PC-9 (cell line): ENCODE measurements around the gene SMPD3. TPM values are rescaled to one million over a fixed set of nuclear protein-coding genes. Genes with fewer than 3 reads are reported as not detected.
A peak's percentile ranks its signal among the peaks of the same experiment; 100 is the strongest.

Source experiments
- BruUV-seq: library from RNA; stranded (reverse); fragments of 400-500 nt; replicated peaks from 2 replicates; lab custom pipeline; 2021; lab: Mats Ljungman, UMichigan
- CTCF ChIA-PET: fragments of 300-600 bp; sonication (Branson Sonifier 250); formaldehyde crosslinking; loops from one replicate; lab custom pipeline; 2022; ENCODE audit warnings: antibody characterized with exemption; lab: Charles Lee
- POLR2A ChIA-PET: fragments of 300-600 bp; sonication (Branson Sonifier 250); formaldehyde crosslinking; loops from one replicate; lab custom pipeline; 2022; ENCODE audit warnings: antibody characterized with exemption; ENCODE audit not compliant: unreplicated experiment; lab: Charles Lee
- DNase-seq, 2 experiments: peaks; one replicate each; pipeline versions ENCODE4 v3.0.0 to v3.0.0-alpha.2; 2015 to 2022; ENCODE audit warnings: mixed read lengths in 1 of 2
- H2AFZ ChIP-seq: fragments of 200-600 bp; sonication (generic); 2 replicates; pipeline ENCODE4 v1.8.1; 2017; ENCODE audit warnings: antibody characterized with exemption
- H3F3A ChIP-seq: fragments of 200-600 bp; sonication (generic); 2 replicates; pipeline ENCODE4 v1.8.1; 2017; ENCODE audit warnings: antibody characterized with exemption, mild to moderate bottlenecking, low read depth; ENCODE audit not compliant: insufficient read depth
- H3K27ac ChIP-seq: fragments of 200-600 bp; sonication (generic); 2 replicates; pipeline ENCODE4 v1.6.1; 2016; ENCODE audit warnings: mixed run types
- H3K27me3 ChIP-seq: fragments of 200-600 bp; sonication (generic); 2 replicates; pipeline ENCODE4 v1.6.1; 2016; ENCODE audit warnings: low read depth, mixed run types; ENCODE audit not compliant: insufficient read depth
- H3K36me3 ChIP-seq: fragments of 200-600 bp; sonication (generic); 2 replicates; pipeline ENCODE4 v1.6.1; 2016; ENCODE audit warnings: low read depth, mixed run types
- H3K4me1 ChIP-seq: fragments of 200-600 bp; sonication (generic); replicated peaks from 2 replicates; pipeline ENCODE4 v1.6.1; 2016; ENCODE audit warnings: mixed run types; ENCODE audit not compliant: insufficient read depth
- H3K4me2 ChIP-seq: fragments of 200-600 bp; sonication (generic); 2 replicates; pipeline ENCODE4 v1.6.1; 2017; ENCODE audit warnings: mixed run types
- H3K4me3 ChIP-seq: fragments of 200-600 bp; sonication (generic); 2 replicates; pipeline ENCODE4 v1.6.1; 2016; ENCODE audit warnings: mixed run types
- H3K79me2 ChIP-seq: fragments of 200-600 bp; sonication (generic); 2 replicates; pipeline ENCODE4 v1.6.1; 2017; ENCODE audit warnings: low read depth, mixed run types
- H3K9me2 ChIP-seq: fragments of 200-600 bp; sonication (generic); 2 replicates; pipeline ENCODE4 v1.8.1; 2017; ENCODE audit warnings: mild to moderate bottlenecking; ENCODE audit not compliant: insufficient read depth
- H3K9me3 ChIP-seq: fragments of 200-600 bp; sonication (generic); 2 replicates; pipeline ENCODE4 v1.8.1; 2016; ENCODE audit warnings: low read depth; ENCODE audit not compliant: insufficient read depth
- H4K20me1 ChIP-seq: fragments of 200-600 bp; sonication (generic); 2 replicates; pipeline ENCODE4 v1.8.1; 2017; ENCODE audit not compliant: insufficient read depth
- CTCF ChIP-seq: fragments of 200-600 bp; sonication (generic); conservative IDR thresholded peaks from 2 replicates; pipeline ENCODE4 v1.6.1; 2017; ENCODE audit warnings: mixed run types, antibody characterized with exemption, mild to moderate bottlenecking, moderate library complexity
- EZH2 ChIP-seq: fragments of 200-600 bp; sonication (generic); IDR thresholded peaks from 2 replicates; pipeline ENCODE4 v1.8.0; 2017; ENCODE audit warnings: antibody characterized with exemption, low read depth
- intact Hi-C: fragments of 100-400 bp; cut with micrococcal nuclease; formaldehyde crosslinking; loops from one replicate; pipeline ENCODE4 v1.10.0; 2022; ENCODE audit not compliant: unreplicated experiment
- total RNA-seq: library from RNA; stranded (reverse); gene quantifications from 2 replicates; pipeline ENCODE4 v1.2.3, GENCODE V29; 2021

The SMPD3 gene
- total RNA-seq, 1 experiment from 2014 or later, result 0.94 TPM

DNA sequence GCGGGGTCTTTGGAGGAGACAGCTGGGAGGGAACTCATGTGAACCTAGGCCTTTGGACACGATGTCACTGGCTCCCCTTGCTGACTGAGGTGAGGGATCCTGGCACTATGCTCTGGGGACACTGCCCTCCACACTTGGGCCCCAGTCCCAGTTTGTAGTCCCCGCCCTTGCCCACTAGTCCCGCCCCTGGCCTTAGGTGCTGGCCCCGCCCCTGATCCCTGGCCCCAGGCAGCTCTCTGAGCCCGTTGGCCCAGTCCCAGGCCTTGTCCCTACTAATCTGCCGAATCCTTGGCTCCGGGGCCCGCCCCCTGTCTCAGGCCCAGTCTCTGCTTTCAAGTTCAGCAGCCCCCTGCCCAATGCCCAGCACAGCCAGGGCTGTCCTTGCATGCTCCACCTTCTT, 61.0 kb downstream of the SMPD3 start:
- intact Hi-C loops, result no loop called here
- Histone ChIP-seq H3K4me3 (no peak overlapping the region), H3K27ac (no peak overlapping the region), H3K4me1 (no peaks in the 10 kb centered on the region), H3K36me3 (no peaks in the 10 kb centered on the region), H3K27me3 (no peaks in the 10 kb centered on the region), H4K20me1 (no peaks in the 10 kb centered on the region), H3K4me2 (no peak overlapping the region), H3K79me2 (no peaks in the 10 kb centered on the region), H3K9me2 (no peaks in the 10 kb centered on the region), H3K9me3 (no peaks in the 10 kb centered on the region), H2AFZ (no peak overlapping the region), H3F3A (no peaks in the 10 kb centered on the region)
- ChIA-PET CTCF (interaction anchor here (0.7 kb wide), 1 partner anchor 917 kb away, joined by 3 read pairs; no protein-coding TSS in a partner anchor), POLR2A (no interaction called here)
- TF ChIP-seq EZH2 (no peak), CTCF (no peak)
- DNase-seq, result no peak
- BruUV-seq, result no TSS peak

DNA sequence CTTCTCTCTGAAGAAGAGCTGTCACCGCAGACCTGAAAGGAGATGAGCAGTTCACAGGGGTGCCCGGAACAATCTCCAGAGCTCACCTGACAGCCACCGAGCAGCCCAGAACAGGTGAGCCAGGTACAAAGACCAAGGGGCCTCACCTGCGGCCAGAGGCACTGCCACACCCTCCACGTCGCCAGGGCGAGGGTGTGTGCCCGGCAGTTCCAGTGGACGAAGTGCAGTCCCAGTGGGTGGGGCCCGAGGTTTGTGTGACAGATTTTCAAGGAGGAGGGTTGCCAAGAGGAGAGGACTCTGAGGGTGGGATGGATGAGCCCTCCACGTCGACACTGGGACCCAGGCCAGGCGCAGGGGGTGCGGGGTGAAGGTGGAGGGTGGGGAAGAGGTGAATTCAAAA, 61.7 kb downstream of the SMPD3 start:
- H3K9me3 ChIP-seq, result no peaks in the 10 kb centered on the region
- BruUV-seq, result no TSS peak
- no peak overlapping the region for H3K4me2 ChIP-seq
- no peaks in the 10 kb centered on the region for H3K4me1 ChIP-seq
- no peaks in the 10 kb centered on the region for H3K9me2 ChIP-seq
- no peaks in the 10 kb centered on the region for H3F3A ChIP-seq
- intact Hi-C loops, result no loop called here
- H2AFZ ChIP-seq, result no peak overlapping the region
- no peak overlapping the region for H3K4me3 ChIP-seq
- no peaks in the 10 kb centered on the region for H3K79me2 ChIP-seq
- ChIA-PET POLR2A (interaction anchor here (0.6 to 0.7 kb wide), 2 partner anchors 85 to 129 kb away, joined by 7 to 9 read pairs; no protein-coding TSS in a partner anchor), CTCF (interaction anchor here (0.7 kb wide), 1 partner anchor 918 kb away, joined by 3 read pairs; no protein-coding TSS in a partner anchor)
- no peaks in the 10 kb centered on the region for H3K36me3 ChIP-seq
- H4K20me1 ChIP-seq, result no peaks in the 10 kb centered on the region
- no peak for TF ChIP-seq EZH2
- no peak for TF ChIP-seq CTCF
- peak in 1 of 2 experiments; percentile 46 for DNase-seq
- H3K27me3 ChIP-seq, result no peaks in the 10 kb centered on the region
- no peak overlapping the region for H3K27ac ChIP-seq

DNA sequence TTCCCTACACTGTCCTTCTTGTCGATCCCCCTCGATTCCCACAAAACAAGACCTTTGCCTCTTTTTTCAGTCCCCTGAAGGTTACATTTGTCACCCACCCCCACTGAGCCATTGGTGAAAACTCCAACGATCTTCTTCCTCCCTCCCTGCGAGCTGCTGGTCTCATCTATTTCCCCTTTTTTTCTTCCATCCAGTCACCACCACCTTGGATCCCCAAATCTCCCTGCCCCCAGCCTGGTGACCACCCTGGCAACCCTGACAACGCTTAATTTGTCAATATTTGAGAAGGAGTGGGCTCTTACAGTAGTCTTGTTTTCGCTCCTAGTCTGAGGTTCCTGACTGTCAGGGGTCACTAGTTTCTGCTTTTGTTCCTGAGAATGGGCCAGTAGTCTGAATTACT, 62.9 kb downstream of the SMPD3 start:
- Histone ChIP-seq H3K4me3 (no peak overlapping the region), H3F3A (no peaks in the 10 kb centered on the region), H3K9me2 (no peaks in the 10 kb centered on the region), H3K4me2 (no peak overlapping the region), H3K27ac (no peak overlapping the region), H3K27me3 (no peaks in the 10 kb centered on the region), H3K36me3 (no peaks in the 10 kb centered on the region), H4K20me1 (no peaks in the 10 kb centered on the region), H3K4me1 (no peaks in the 10 kb centered on the region), H3K9me3 (no peaks in the 10 kb centered on the region), H2AFZ (no peak overlapping the region), H3K79me2 (no peaks in the 10 kb centered on the region)
- no peak for DNase-seq
- CTCF ChIA-PET, result no interaction called here
- BruUV-seq, result no TSS peak
- POLR2A ChIA-PET, result no interaction called here
- intact Hi-C loops, result no loop called here
- no peak for TF ChIP-seq EZH2
- TF ChIP-seq CTCF, result no peak
